ENCODE measurements around the gene MDM4. TPM values are rescaled to one million over a fixed set of nuclear protein-coding genes. Genes with fewer than 3 reads are reported as not detected.

MDM4 gene
- 74.5 and 79.1 TPM in 2 replicates for total RNA-seq

DNA sequence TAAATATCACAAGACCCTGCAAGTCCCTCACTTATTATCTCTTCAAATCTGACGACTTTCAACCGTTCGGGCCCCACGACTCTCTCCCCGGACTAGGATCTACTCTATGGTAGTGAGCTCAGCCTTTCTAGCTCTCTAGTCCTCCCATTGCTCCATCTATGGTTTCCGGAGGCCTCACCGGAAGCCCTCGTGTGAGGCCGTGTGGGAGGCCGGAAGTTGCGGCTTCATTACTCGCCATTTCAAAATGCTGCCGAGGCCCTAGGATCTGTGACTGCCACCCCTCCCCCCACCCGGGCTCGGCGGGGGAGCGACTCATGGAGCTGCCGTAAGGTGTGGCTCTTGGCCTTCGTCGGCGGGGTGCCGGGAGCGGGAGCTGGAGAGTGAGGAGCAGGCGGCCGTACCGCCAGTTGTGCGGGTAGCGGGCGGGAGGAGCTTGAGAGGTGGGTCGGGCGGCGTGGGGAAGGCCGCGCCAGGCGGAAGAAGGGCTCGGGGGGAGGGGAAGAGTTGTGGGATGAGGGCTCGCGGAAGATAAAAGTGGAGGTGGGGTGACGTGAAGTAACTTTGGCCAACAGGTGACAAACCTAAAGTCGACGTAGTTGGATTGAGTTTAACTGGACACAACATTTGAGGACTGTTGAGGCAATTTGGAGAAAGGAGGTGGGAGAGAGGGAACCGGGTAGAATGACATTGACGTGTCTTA, at the start of gene MDM4:
MDM4 (plus strand) TSS at position 227 of the 700 bp plus-strand sequence. CDS start 9,113 bp downstream, outside the sequence.
- H3K4me3 Mint-ChIP-seq (ENCODE audit: low read depth), result no peak within 1 kb of the TSS
- H3K36me3 Mint-ChIP-seq (ENCODE audit: low read depth), result peaks cover 31% of the 10 kb centered on the region
- H3K4me1 Mint-ChIP-seq (ENCODE audit: low read depth), result peaks cover 49% of the 10 kb centered on the region
- H3K27ac Mint-ChIP-seq, result no peak within 1 kb of the TSS
- intact Hi-C loops (cut with micrococcal nuclease), result loop anchor here (1.0 to 5.0 kb wide), 4 partner anchors 9 to 46 kb away; partner anchors contain the start of gene PIK3C2B
- DNase-seq (ENCODE audit: low spot score), result peak; percentile 91
- no peaks in the 10 kb centered on the region for H3K9me3 Mint-ChIP-seq
- no peaks in the 10 kb centered on the region for H3K27me3 Mint-ChIP-seq (ENCODE audit: low read depth)

- no peak for DNase-seq (ENCODE audit: low spot score)
- no peak overlapping the region for H3K4me3 Mint-ChIP-seq (ENCODE audit: low read depth)
- H3K4me1 Mint-ChIP-seq (ENCODE audit: low read depth), result peaks cover 34% of the 10 kb centered on the region
- H3K27ac Mint-ChIP-seq, result no peak overlapping the region
- no peaks in the 10 kb centered on the region for H3K9me3 Mint-ChIP-seq
- intact Hi-C loops (cut with micrococcal nuclease), result no loop called here
- peaks cover 16% of the 10 kb centered on the region for H3K36me3 Mint-ChIP-seq (ENCODE audit: low read depth)
- no peaks in the 10 kb centered on the region for H3K27me3 Mint-ChIP-seq (ENCODE audit: low read depth)
These were observed 49.5 kb upstream of the MDM4 start for GRCh38 chr1:204466416-204467405.

- Mint-ChIP-seq H3K4me1 (ENCODE audit: low read depth) (peaks cover 21% of the 10 kb centered on the region), H3K36me3 (ENCODE audit: low read depth) (peaks cover 16% of the 10 kb centered on the region), H3K9me3 (no peaks in the 10 kb centered on the region), H3K27ac (no peak overlapping the region), H3K27me3 (ENCODE audit: low read depth) (no peaks in the 10 kb centered on the region), H3K4me3 (ENCODE audit: low read depth) (no peak overlapping the region)
- intact Hi-C loops (cut with micrococcal nuclease), result no loop called here
- no peak for DNase-seq (ENCODE audit: low spot score)
These were observed 48.0 kb upstream of the MDM4 start for GRCh38 chr1:204468206-204468605.

GRCh38 chr1:204468766-204469302, 47.4 kb upstream of the MDM4 start:
- no peak for DNase-seq (ENCODE audit: low spot score)
- Mint-ChIP-seq H3K4me1 (ENCODE audit: low read depth) (peaks cover 16% of the 10 kb centered on the region), H3K36me3 (ENCODE audit: low read depth) (peaks cover 13% of the 10 kb centered on the region), H3K4me3 (ENCODE audit: low read depth) (no peak overlapping the region), H3K9me3 (no peaks in the 10 kb centered on the region), H3K27me3 (ENCODE audit: low read depth) (no peaks in the 10 kb centered on the region), H3K27ac (no peak overlapping the region)
- intact Hi-C loops (cut with micrococcal nuclease), result no loop called here

- H3K27ac Mint-ChIP-seq, result no peak overlapping the region
- H3K9me3 Mint-ChIP-seq, result no peaks in the 10 kb centered on the region
- peaks cover 8% of the 10 kb centered on the region for H3K36me3 Mint-ChIP-seq (ENCODE audit: low read depth)
- intact Hi-C loops (cut with micrococcal nuclease), result no loop called here
- H3K4me1 Mint-ChIP-seq (ENCODE audit: low read depth), result peaks cover 11% of the 10 kb centered on the region
- no peaks in the 10 kb centered on the region for H3K27me3 Mint-ChIP-seq (ENCODE audit: low read depth)
- H3K4me3 Mint-ChIP-seq (ENCODE audit: low read depth), result no peak overlapping the region
- no peak for DNase-seq (ENCODE audit: low spot score)
These were observed 46.9 kb upstream of the MDM4 start for GRCh38 chr1:204469304-204469703.

DNA sequence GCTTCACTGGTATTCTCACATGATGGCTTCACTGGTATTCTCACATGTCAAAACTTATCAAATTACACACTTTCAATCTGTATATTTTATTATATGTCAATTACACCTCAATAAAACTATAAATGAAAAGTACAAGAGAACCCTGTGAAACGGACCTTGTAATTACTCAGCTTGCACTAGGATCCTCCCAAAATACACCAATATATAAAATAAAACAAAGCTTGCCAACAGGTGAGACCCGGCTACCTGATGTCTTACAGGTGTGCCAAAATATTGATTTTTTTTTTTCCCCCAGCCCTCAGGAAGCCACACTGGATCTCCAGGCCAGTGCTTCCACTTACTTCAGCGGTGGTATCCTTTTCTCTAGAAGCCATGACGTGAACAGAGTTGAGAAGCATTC, 44.5 kb upstream of the MDM4 start:
- H3K4me3 Mint-ChIP-seq (ENCODE audit: low read depth), result no peak overlapping the region

GRCh38 chr1:204472660-204473059, 43.5 kb upstream of the MDM4 start:
- H3K27ac Mint-ChIP-seq, result no peak overlapping the region
- peaks cover 7% of the 10 kb centered on the region for H3K36me3 Mint-ChIP-seq (ENCODE audit: low read depth)
- no peaks in the 10 kb centered on the region for H3K9me3 Mint-ChIP-seq
- DNase-seq (ENCODE audit: low spot score), result no peak
- intact Hi-C loops (cut with micrococcal nuclease), result no loop called here
- no peaks in the 10 kb centered on the region for H3K4me1 Mint-ChIP-seq (ENCODE audit: low read depth)
- no peaks in the 10 kb centered on the region for H3K27me3 Mint-ChIP-seq (ENCODE audit: low read depth)
- no peak overlapping the region for H3K4me3 Mint-ChIP-seq (ENCODE audit: low read depth)

More for the DNA sequence above, 44.5 kb upstream of the MDM4 start:
- peaks cover 7% of the 10 kb centered on the region for H3K36me3 Mint-ChIP-seq (ENCODE audit: low read depth)
- DNase-seq (ENCODE audit: low spot score), result no peak
- intact Hi-C loops (cut with micrococcal nuclease), result no loop called here
- H3K4me1 Mint-ChIP-seq (ENCODE audit: low read depth), result no peaks in the 10 kb centered on the region
- no peaks in the 10 kb centered on the region for H3K9me3 Mint-ChIP-seq
- H3K27ac Mint-ChIP-seq, result no peak overlapping the region
- H3K27me3 Mint-ChIP-seq (ENCODE audit: low read depth), result no peaks in the 10 kb centered on the region

DNA sequence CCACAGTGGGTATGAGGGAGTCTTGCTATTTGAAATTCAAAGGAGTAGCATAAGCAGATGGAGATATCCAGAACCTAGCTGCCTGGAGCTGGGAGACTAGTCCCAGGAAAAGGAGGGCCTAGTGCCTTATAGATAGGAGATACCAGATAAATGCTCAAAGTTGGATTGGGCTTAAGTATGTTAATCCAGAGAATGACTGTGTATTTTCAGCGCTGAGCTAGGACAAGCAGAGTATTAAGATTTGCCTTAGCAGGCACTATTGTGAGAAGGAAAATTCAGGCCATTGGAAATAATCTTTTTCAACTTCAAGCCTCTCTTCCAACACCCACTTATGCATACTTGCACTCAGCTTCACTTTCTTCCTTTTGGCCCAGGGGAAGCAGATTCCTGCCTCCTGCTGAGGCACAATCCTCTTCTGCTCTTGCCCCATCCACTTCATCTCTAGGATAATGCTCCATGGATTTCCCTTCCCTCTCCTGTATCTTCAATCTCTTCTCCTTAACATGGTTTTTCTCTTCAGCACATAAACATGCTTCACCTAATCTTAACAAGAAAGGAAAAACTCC, 42.7 kb upstream of the MDM4 start:
- Mint-ChIP-seq H3K27me3 (ENCODE audit: low read depth) (no peaks in the 10 kb centered on the region), H3K27ac (no peak overlapping the region), H3K4me1 (ENCODE audit: low read depth) (no peaks in the 10 kb centered on the region), H3K9me3 (no peaks in the 10 kb centered on the region), H3K36me3 (ENCODE audit: low read depth) (peaks cover 2% of the 10 kb centered on the region), H3K4me3 (ENCODE audit: low read depth) (no peak overlapping the region)
- intact Hi-C loops (cut with micrococcal nuclease), result no loop called here
- DNase-seq (ENCODE audit: low spot score), result no peak

- no peak overlapping the region for H3K27ac Mint-ChIP-seq
- H3K4me3 Mint-ChIP-seq (ENCODE audit: low read depth), result no peak overlapping the region
- intact Hi-C loops (cut with micrococcal nuclease), result no loop called here
- no peak for DNase-seq (ENCODE audit: low spot score)
- H3K27me3 Mint-ChIP-seq (ENCODE audit: low read depth), result no peaks in the 10 kb centered on the region
- no peaks in the 10 kb centered on the region for H3K9me3 Mint-ChIP-seq
- H3K4me1 Mint-ChIP-seq (ENCODE audit: low read depth), result peaks cover 5% of the 10 kb centered on the region
- no peaks in the 10 kb centered on the region for H3K36me3 Mint-ChIP-seq (ENCODE audit: low read depth)
These were observed 40.4 kb upstream of the MDM4 start for GRCh38 chr1:204475656-204476432.

DNA sequence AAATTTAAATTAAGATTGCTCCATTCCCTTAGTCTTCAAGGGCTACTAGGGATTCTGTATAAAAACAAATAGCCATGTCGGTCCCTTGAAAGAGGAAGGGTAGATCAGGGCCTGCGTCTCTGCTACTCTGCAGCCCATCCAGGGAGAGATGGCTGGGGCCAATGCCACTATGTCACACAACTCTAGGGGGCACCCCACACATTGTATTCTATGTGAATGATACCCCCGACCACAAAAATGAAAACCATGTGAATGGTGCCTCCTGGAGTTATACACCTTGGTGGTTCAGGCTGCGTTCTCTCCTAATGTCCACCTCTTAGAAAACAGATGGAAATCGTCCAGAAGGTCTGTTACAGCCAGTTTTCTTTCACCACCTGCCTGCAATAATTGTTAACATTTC, 39.6 kb upstream of the MDM4 start:
- Mint-ChIP-seq H3K27ac (no peak overlapping the region), H3K4me1 (ENCODE audit: low read depth) (peaks cover 5% of the 10 kb centered on the region)

GRCh38 chr1:204477036-204477740, 39.0 kb upstream of the MDM4 start:
- intact Hi-C loops (cut with micrococcal nuclease), result no loop called here
- peaks cover 5% of the 10 kb centered on the region for H3K4me1 Mint-ChIP-seq (ENCODE audit: low read depth)
- no peak overlapping the region for H3K27ac Mint-ChIP-seq
- no peak for DNase-seq (ENCODE audit: low spot score)
- no peaks in the 10 kb centered on the region for H3K27me3 Mint-ChIP-seq (ENCODE audit: low read depth)
- H3K4me3 Mint-ChIP-seq (ENCODE audit: low read depth), result no peak overlapping the region
- no peaks in the 10 kb centered on the region for H3K9me3 Mint-ChIP-seq
- no peaks in the 10 kb centered on the region for H3K36me3 Mint-ChIP-seq (ENCODE audit: low read depth)

More for the DNA sequence above, 39.6 kb upstream of the MDM4 start:
- Mint-ChIP-seq H3K9me3 (no peaks in the 10 kb centered on the region), H3K36me3 (ENCODE audit: low read depth) (no peaks in the 10 kb centered on the region), H3K4me3 (ENCODE audit: low read depth) (no peak overlapping the region), H3K27me3 (ENCODE audit: low read depth) (no peaks in the 10 kb centered on the region)
- intact Hi-C loops (cut with micrococcal nuclease), result no loop called here
- DNase-seq (ENCODE audit: low spot score), result no peak

All from activated T-helper 2 cell treated with anti-CD3 and anti-CD28 coated beads, Interferon-gamma antibody, Interleukin-2, Interleukin-4, amounts not matched to agents 10 μg/mL and 5 μg/mL and 100 μg/mL, durations not matched to agents 14 hours and 24 hours and 36 hours (primary cell).